GM03348 (cell line): ENCODE results near the gene EXOC4.

Experiments used
- DNase-seq: peaks from one replicate; pipeline ENCODE4 v3.0.0; 2012; ENCODE audit warnings: low spot score

The EXOC4 gene

GRCh38 chr7:133829336-133829897 is 576.5 kb downstream of the EXOC4 start:
- peak; percentile 6 for DNase-seq

GRCh38 chr7:133830081-133830480 is 577.2 kb downstream of the EXOC4 start:
- DNase-seq: no peak

- no peak for DNase-seq
These were observed 583.8 kb downstream of the EXOC4 start for GRCh38 chr7:133836666-133837065.

- no peak for DNase-seq
These were observed 584.3 kb downstream of the EXOC4 start for GRCh38 chr7:133837224-133837623.

- DNase-seq: no peak
These were observed 586.2 kb downstream of the EXOC4 start for GRCh38 chr7:133839121-133839520.

- no peak for DNase-seq
These were observed 590.5 kb downstream of the EXOC4 start for GRCh38 chr7:133843341-133843740.

- no peak for DNase-seq
These were observed 592.1 kb downstream of the EXOC4 start for GRCh38 chr7:133845005-133845404.

- no peak for DNase-seq
These were observed 593.5 kb downstream of the EXOC4 start for GRCh38 chr7:133846203-133846945.

GRCh38 chr7:133850497-133851280 is 597.8 kb downstream of the EXOC4 start:
- DNase-seq: no peak

- DNase-seq: no peak
These were observed 598.5 kb downstream of the EXOC4 start for GRCh38 chr7:133851411-133851810.

GRCh38 chr7:133853706-133854276 is 600.9 kb downstream of the EXOC4 start:
- DNase-seq: peak; percentile 61

- peak; percentile 24 for DNase-seq
These were observed 601.9 kb downstream of the EXOC4 start for GRCh38 chr7:133854739-133855138.

- no peak for DNase-seq
These were observed 604.7 kb downstream of the EXOC4 start for GRCh38 chr7:133857376-133858119.

GRCh38 chr7:133858311-133858710 is 605.4 kb downstream of the EXOC4 start:
- no peak for DNase-seq

- DNase-seq: no peak
These were observed 606.4 kb downstream of the EXOC4 start for GRCh38 chr7:133859231-133859630.

- DNase-seq: no peak
These were observed 607.1 kb downstream of the EXOC4 start for GRCh38 chr7:133859871-133860450.

- no peak for DNase-seq
These were observed 607.9 kb downstream of the EXOC4 start for GRCh38 chr7:133860628-133861335.

GRCh38 chr7:133861876-133862275 is 609.0 kb downstream of the EXOC4 start:
- DNase-seq: no peak

- DNase-seq: no peak
These were observed 610.6 kb downstream of the EXOC4 start for GRCh38 chr7:133863362-133864061.

GRCh38 chr7:133869556-133869955 is 616.7 kb downstream of the EXOC4 start:
- DNase-seq: no peak
